ENCODE results near the gene GAGE13.
"Not testable (repeated sequence)": the region's sequence is repeated elsewhere in the genome, so short reads cannot be mapped to it uniquely, and the experiment has no call there.

DNA sequence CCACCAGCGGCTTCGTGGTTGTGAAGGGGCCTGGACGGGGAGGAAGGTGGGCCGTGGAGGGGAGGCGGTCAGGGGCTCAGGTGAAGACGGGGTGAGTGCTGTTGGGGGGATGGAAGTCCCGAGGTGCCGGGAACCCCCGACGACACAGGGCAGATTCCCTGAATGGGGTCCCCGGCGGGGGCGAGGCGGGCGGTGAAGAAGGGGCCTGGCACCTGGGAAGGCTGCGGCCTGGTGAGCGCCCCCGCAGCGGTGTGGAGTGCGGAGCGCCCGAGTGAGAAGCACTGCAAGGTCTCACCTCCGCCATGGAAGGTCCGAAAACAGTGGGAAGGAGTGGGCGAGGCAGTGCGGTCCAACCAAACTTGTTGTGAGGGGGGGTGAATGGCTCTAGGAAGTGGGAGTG, 459 bp downstream of the GAGE13 start:
- TF ChIP-seq, protein P1, sequence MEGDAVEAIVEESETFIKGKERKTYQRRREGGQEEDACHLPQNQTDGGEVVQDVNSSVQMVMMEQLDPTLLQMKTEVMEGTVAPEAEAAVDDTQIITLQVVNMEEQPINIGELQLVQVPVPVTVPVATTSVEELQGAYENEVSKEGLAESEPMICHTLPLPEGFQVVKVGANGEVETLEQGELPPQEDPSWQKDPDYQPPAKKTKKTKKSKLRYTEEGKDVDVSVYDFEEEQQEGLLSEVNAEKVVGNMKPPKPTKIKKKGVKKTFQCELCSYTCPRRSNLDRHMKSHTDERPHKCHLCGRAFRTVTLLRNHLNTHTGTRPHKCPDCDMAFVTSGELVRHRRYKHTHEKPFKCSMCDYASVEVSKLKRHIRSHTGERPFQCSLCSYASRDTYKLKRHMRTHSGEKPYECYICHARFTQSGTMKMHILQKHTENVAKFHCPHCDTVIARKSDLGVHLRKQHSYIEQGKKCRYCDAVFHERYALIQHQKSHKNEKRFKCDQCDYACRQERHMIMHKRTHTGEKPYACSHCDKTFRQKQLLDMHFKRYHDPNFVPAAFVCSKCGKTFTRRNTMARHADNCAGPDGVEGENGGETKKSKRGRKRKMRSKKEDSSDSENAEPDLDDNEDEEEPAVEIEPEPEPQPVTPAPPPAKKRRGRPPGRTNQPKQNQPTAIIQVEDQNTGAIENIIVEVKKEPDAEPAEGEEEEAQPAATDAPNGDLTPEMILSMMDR (IDR thresholded peaks at IDR 0.05), result not testable (repeated sequence)
- TF ChIP-seq POLR2A (IDR thresholded peaks at IDR 0.05), result not testable (repeated sequence)
